WTC11 (cell line): ENCODE measurements around the gene RING1. TPM values are rescaled to one million over a fixed set of nuclear protein-coding genes. Genes with fewer than 3 reads are reported as not detected.
A peak's percentile ranks its signal among the peaks of the same experiment; 100 is the strongest.

ENCODE experiments used
- CBFB ChIP-seq: sonication (generic); formaldehyde crosslinking; IDR thresholded peaks from 2 replicates; pipeline ENCODE4 v1.8.1; 2022; ENCODE audit warnings: mild to moderate bottlenecking, low read depth, missing genetic modification reagents
- E2F4 ChIP-seq: sonication (generic); formaldehyde crosslinking; IDR thresholded peaks from 2 replicates; pipeline ENCODE4 v1.8.1; 2022; ENCODE audit warnings: low read depth, mild to moderate bottlenecking, moderate library complexity, missing genetic modification reagents, borderline replicate concordance
- E2F5 ChIP-seq: sonication (generic); formaldehyde crosslinking; IDR thresholded peaks from 2 replicates; pipeline ENCODE4 v1.8.1; 2022; ENCODE audit warnings: mild to moderate bottlenecking, moderate library complexity, missing genetic modification reagents
- ESRRA ChIP-seq: sonication (generic); formaldehyde crosslinking; IDR thresholded peaks from 2 replicates; pipeline ENCODE4 v1.8.1; 2022; ENCODE audit warnings: mild to moderate bottlenecking, missing genetic modification reagents, borderline replicate concordance
- ETV6 ChIP-seq: sonication (generic); formaldehyde crosslinking; IDR thresholded peaks from 2 replicates; pipeline ENCODE4 v1.8.1; 2022; ENCODE audit warnings: mild to moderate bottlenecking, missing genetic modification reagents
- FOXJ3 ChIP-seq: sonication (generic); formaldehyde crosslinking; IDR thresholded peaks from 2 replicates; pipeline ENCODE4 v1.9.0; 2021; ENCODE audit warnings: missing genetic modification reagents, mild to moderate bottlenecking, borderline replicate concordance
- GABPB1 ChIP-seq: sonication (generic); formaldehyde crosslinking; IDR thresholded peaks from 2 replicates; pipeline ENCODE4 v1.8.1; 2023; ENCODE audit warnings: mild to moderate bottlenecking, missing genetic modification reagents
- GRHL2 ChIP-seq: fragments of 250-450 bp; sonication (Bioruptor Pico); IDR thresholded peaks from 2 replicates; pipeline ENCODE4 v1.8.0; 2022; ENCODE audit warnings: mild to moderate bottlenecking, moderate library complexity; ENCODE audit not compliant: insufficient replicate concordance, severe bottlenecking
- IRF1 ChIP-seq: sonication (generic); formaldehyde crosslinking; IDR thresholded peaks from 2 replicates; pipeline ENCODE4 v1.8.0; 2023; ENCODE audit warnings: missing genetic modification reagents
- IRF2 ChIP-seq: sonication (generic); formaldehyde crosslinking; IDR thresholded peaks from 2 replicates; pipeline ENCODE4 v1.8.0; 2022; ENCODE audit warnings: low read depth, missing genetic modification reagents, borderline replicate concordance
- MXD4 ChIP-seq: fragments of 250-450 bp; sonication (Bioruptor Pico); IDR thresholded peaks from 2 replicates; pipeline ENCODE4 v1.8.0; 2021; ENCODE audit warnings: mild to moderate bottlenecking, moderate library complexity, borderline replicate concordance
- MYBL2 ChIP-seq: sonication (generic); formaldehyde crosslinking; IDR thresholded peaks from 2 replicates; pipeline ENCODE4 v1.8.1; 2023; ENCODE audit warnings: mild to moderate bottlenecking, moderate library complexity, missing genetic modification reagents
- NR3C1 ChIP-seq: sonication (generic); formaldehyde crosslinking; conservative IDR thresholded peaks from 2 replicates; pipeline ENCODE4 v1.8.1; 2023; ENCODE audit warnings: low read depth, mild to moderate bottlenecking, missing genetic modification reagents
- OVOL2 ChIP-seq: fragments of 250-450 bp; sonication (Bioruptor Pico); IDR thresholded peaks from 2 replicates; pipeline ENCODE4 v1.9.0; 2021; ENCODE audit warnings: mild to moderate bottlenecking, borderline replicate concordance
- PRDM15 ChIP-seq: sonication (generic); formaldehyde crosslinking; IDR thresholded peaks from 2 replicates; pipeline ENCODE4 v1.8.0; 2022; ENCODE audit warnings: missing genetic modification reagents
- PREB ChIP-seq: sonication (generic); formaldehyde crosslinking; IDR thresholded peaks from 2 replicates; pipeline ENCODE4 v1.8.1; 2022; ENCODE audit warnings: mild to moderate bottlenecking, missing genetic modification reagents, moderate library complexity, borderline replicate concordance
- USF1 ChIP-seq: sonication (generic); formaldehyde crosslinking; IDR thresholded peaks from 2 replicates; pipeline ENCODE4 v1.8.0; 2022; ENCODE audit warnings: mild to moderate bottlenecking, missing genetic modification reagents
- USF2 ChIP-seq: sonication (generic); formaldehyde crosslinking; IDR thresholded peaks from 2 replicates; pipeline ENCODE4 v1.8.1; 2023; ENCODE audit warnings: mild to moderate bottlenecking, missing genetic modification reagents, moderate library complexity
- ZNF121 ChIP-seq: sonication (generic); formaldehyde crosslinking; IDR thresholded peaks from 2 replicates; pipeline ENCODE4 v1.8.0; 2023; ENCODE audit warnings: missing genetic modification reagents
- ZNF138 ChIP-seq: sonication (generic); formaldehyde crosslinking; conservative IDR thresholded peaks from 2 replicates; pipeline ENCODE4 v1.8.1; 2022; ENCODE audit warnings: mild to moderate bottlenecking, moderate library complexity, missing genetic modification reagents
- ZNF232 ChIP-seq: sonication (generic); formaldehyde crosslinking; IDR thresholded peaks from 2 replicates; pipeline ENCODE4 v1.8.0; 2022; ENCODE audit warnings: mild to moderate bottlenecking, missing genetic modification reagents
- ZNF532 ChIP-seq: fragments of 250-450 bp; sonication (Bioruptor Pico); IDR thresholded peaks from 2 replicates; pipeline ENCODE4 v1.9.0; 2021; ENCODE audit warnings: mild to moderate bottlenecking, borderline replicate concordance
- total RNA-seq: library from RNA; stranded (reverse); gene quantifications from 3 replicates; pipeline ENCODE4 v1.2.3, GENCODE V29; 2021

The RING1 gene
- total RNA-seq, 1 experiment from 2014 or later: 26.6 TPM

- peak; percentile 88 for TF ChIP-seq MYBL2
- TF ChIP-seq ZNF532: no peak
- 0 out of 2 replicates have a peak, but pooled peaks have one; percentile 49 for TF ChIP-seq ETV6 (CRISPR knock-in tag)
- peak; percentile 78 for TF ChIP-seq ESRRA
- peak; percentile 38; the same call in 1 of the 2 replicates for TF ChIP-seq ZNF121 (CRISPR knock-in tag)
- TF ChIP-seq CBFB: no peak
- no peak for TF ChIP-seq IRF2
- TF ChIP-seq GRHL2 (CRISPR knock-in tag): no peak
- peak; percentile 62; the same call in 1 of the 2 replicates for TF ChIP-seq ZNF232
- TF ChIP-seq GABPB1 (CRISPR knock-in tag): peak; percentile 24; the same call in 1 of the 2 replicates
- no peak for TF ChIP-seq USF1 (CRISPR knock-in tag)
- no peak for TF ChIP-seq NR3C1 (CRISPR knock-in tag)
- no peak for TF ChIP-seq E2F4 (CRISPR knock-in tag)
- TF ChIP-seq OVOL2 (CRISPR knock-in tag): no peak
- TF ChIP-seq IRF1: peak; percentile 63; the same call in 1 of the 2 replicates
- no peak for TF ChIP-seq PREB (CRISPR knock-in tag)
- no peak for TF ChIP-seq ZNF138 (CRISPR knock-in tag)
- TF ChIP-seq MXD4 (CRISPR knock-in tag): no peak
- TF ChIP-seq E2F5 (CRISPR knock-in tag): peak; percentile 45
- TF ChIP-seq PRDM15 (CRISPR knock-in tag): peak; percentile 99
- TF ChIP-seq FOXJ3: no peak
- no peak for TF ChIP-seq USF2 (CRISPR knock-in tag)
Observed at GRCh38 chr6:33200219-33201146, 7.8 kb upstream of the RING1 start, which contains the start of the genes RXRB and SLC39A7 (continued).
